Psoas muscle (tissue), 8 donors: ENCODE results near the gene EIF5A. TPM values are rescaled to one million over a fixed set of nuclear protein-coding genes. Genes with fewer than 3 reads are reported as not detected.
A peak's percentile ranks its signal among the peaks of the same experiment; 100 is the strongest.

ENCODE experiments used
- ATAC-seq, 4 donors: fragments of 200-7000 bp; cut with Tn5 transposase; one replicate each; pipeline ENCODE4 v1.9.1; 2020; ENCODE audit warnings: moderate library complexity in 3 of 4, mild to moderate bottlenecking in 2 of 4
- DNase-seq, 2 donors: peaks; one replicate each; pipeline ENCODE4 v3.0.0-alpha.2; 2020
- H3K27ac ChIP-seq: fragments of 200-600 bp; one replicate; pipeline ENCODE4 v1.8.0; 2022
- H3K27me3 ChIP-seq, 3 donors: fragments of 200-600 bp in 1 of 3; one replicate each; pipeline versions ENCODE4 v1.6.1 to v1.8.0; 2013 to 2022; ENCODE audit warnings: low read length in 2 of 3, mild to moderate bottlenecking in 2 of 3, moderate library complexity in 1 of 3; ENCODE audit not compliant: insufficient read depth in 3 of 3
- H3K36me3 ChIP-seq, 2 donors: fragments of 200-600 bp in 1 of 2; one replicate each; pipeline versions ENCODE4 v1.6.1 to v1.8.0; 2013 to 2022; ENCODE audit warnings: low read depth in 1 of 2, mild to moderate bottlenecking in 1 of 2, moderate library complexity in 1 of 2; ENCODE audit not compliant: insufficient read depth in 1 of 2
- H3K4me1 ChIP-seq: fragments of 200-600 bp; one replicate; pipeline ENCODE4 v1.8.0; 2022
- H3K4me3 ChIP-seq: fragments of 200-600 bp; one replicate; pipeline ENCODE4 v1.8.0; 2022; ENCODE audit warnings: mild to moderate bottlenecking
- H3K9me3 ChIP-seq: fragments of 200-600 bp; one replicate; pipeline ENCODE4 v1.8.0; 2022
- WGBS, 3 donors: extraction: QIAGEN DNeasy Blood & Tissue Kit; methylation state at CpG; one replicate each; pipeline versions ENCODE4 v1.1.6 to v1.1.7; 2013; 5-methylcytosine and 5-hydroxymethylcytosine counted together
- intact Hi-C, 2 donors: fragments of 100-400 bp; cut with DNase I; formaldehyde crosslinking; loops; one replicate each; pipeline versions ENCODE4 v1.11.0 to v1.14.2; 2022
- polyA plus RNA-seq, 3 donors: library from polyadenylated mRNA; stranded (reverse); fragments of 200-250 nt; gene quantifications; one replicate each; pipeline ENCODE4 v1.2.3, GENCODE V29; 2013
- total RNA-seq, 4 donors: library from RNA; stranded (reverse); fragmentation: NEBNext Ultra II Directional in 2 of 4; extraction: Animal tissue kit (Norgen Biotek cat#: 25700) in 2 of 4; gene quantifications; one replicate each; pipeline versions ENCODE4 v1.2.1 to v1.2.4, GENCODE V29; 2021 to 2023
- TF ChIP-seq, protein P1 (sequence below): fragments of 200-600 bp; IDR thresholded peaks from one replicate; pipeline ENCODE4 v1.8.0; 2022; ENCODE audit warnings: antibody characterized with exemption
- donor health status: healthy with polysubstance abuse.
- donor health status: DM: no; HTN: no; CAD: no; lungs with moderate emphysema.
- donor health status: Bipolar disorder and iron deficiency.
- donor health status: healthy.
- donor health status: DM: yes; HTN: yes; CAD: no.
- donor health status: DM: no; HTN: no; CAD: no.
- donor health status: DM: no; HTN: no; CAD: no.
- donor health status: DM: yes; HTN: yes; CAD: no.

The EIF5A gene
- total and polyA plus RNA-seq, 7 donors, result 293 to 1,107 (median 518) TPM

DNA sequence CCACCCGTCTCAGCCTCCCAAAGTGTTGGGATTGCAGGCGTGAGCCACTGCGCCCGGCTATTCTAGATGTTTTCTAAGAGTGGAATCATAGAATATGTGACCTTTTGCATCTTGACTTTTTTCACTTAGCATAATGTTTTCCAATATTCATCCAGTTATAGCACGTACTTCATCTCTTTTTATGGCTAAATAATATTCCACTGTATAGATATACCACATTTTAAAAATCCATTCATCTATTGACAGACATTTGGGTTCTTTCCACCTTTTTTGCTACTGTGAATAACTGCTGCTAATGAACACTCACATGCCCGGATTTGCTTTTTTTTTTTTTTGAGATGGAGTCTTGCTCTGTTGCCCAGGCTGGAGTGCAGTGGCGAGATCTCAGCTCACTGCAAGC is 3.2 kb upstream of the EIF5A start:
- H3K4me1 ChIP-seq, result peaks cover 1% of the 10 kb centered on the region
- WGBS, 3 donors, result 93 to 99% (median 93%) methylated on average over 7 of the region's 7 CpGs
- no peaks in the 10 kb centered on the region for H3K36me3 ChIP-seq
- no peaks in the 10 kb centered on the region for H3K9me3 ChIP-seq
- no peak overlapping the region for H3K4me3 ChIP-seq
- DNase-seq (no peak), ATAC-seq (no peak)
- H3K27ac ChIP-seq, result no peak overlapping the region
- no peaks in the 10 kb centered on the region for H3K27me3 ChIP-seq
- TF ChIP-seq, protein P1, sequence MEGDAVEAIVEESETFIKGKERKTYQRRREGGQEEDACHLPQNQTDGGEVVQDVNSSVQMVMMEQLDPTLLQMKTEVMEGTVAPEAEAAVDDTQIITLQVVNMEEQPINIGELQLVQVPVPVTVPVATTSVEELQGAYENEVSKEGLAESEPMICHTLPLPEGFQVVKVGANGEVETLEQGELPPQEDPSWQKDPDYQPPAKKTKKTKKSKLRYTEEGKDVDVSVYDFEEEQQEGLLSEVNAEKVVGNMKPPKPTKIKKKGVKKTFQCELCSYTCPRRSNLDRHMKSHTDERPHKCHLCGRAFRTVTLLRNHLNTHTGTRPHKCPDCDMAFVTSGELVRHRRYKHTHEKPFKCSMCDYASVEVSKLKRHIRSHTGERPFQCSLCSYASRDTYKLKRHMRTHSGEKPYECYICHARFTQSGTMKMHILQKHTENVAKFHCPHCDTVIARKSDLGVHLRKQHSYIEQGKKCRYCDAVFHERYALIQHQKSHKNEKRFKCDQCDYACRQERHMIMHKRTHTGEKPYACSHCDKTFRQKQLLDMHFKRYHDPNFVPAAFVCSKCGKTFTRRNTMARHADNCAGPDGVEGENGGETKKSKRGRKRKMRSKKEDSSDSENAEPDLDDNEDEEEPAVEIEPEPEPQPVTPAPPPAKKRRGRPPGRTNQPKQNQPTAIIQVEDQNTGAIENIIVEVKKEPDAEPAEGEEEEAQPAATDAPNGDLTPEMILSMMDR, result no peak
- intact Hi-C loops, result no loop called here

DNA sequence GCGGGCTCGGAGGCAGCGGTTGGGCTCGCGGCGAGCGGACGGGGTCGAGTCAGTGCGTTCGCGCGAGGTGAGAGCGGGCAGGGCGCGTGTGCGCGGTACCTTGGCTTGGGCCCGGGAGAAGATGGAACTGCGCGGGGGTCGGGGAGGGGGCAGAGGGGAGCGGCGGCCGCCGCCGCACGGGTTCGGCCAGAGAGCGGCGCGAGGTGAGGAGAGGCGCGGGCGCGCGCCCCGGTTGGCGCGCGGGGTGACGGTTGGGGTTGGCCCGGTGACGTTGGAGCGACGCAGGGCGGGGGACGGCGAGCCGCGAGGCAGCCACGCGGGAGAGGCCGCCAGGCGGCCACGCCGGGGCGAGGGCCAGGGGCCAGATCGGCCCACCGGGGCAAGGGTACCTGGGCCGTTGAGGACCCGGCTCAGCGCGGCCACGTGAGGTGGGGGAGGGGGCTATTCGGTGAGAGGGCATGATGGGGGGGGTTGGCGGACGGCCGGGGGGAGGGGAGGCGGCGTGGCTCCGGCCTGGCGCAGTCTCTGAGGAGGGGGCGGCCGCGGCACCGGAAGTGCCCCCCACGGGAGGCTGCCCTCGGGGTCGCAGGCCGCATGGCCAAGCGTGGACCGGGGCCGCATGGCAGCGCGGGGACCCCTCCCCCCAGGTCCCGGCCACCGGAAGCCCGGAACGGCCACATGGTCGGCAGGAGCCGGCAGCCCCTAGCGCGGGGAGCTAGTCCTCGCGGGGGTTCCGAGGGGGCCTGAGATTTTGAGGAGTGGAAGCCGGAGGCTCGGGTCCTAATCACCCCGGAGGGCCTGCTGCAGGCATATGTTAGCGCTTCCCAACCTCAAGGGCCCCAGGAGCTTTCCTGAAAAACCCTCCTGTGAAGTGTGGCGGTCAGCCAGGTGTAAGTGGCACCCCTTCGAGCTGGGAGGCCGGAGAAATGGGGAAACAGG is 527 bp downstream of the EIF5A start:
- WGBS, 3 donors, result 0 to 1% (median 1%) methylated on average over 66 to 104 of the region's 104 CpGs
- TF ChIP-seq, protein P1, result no peak
- peak; percentile 39 to 47 (median 44) for ATAC-seq
- Histone ChIP-seq H3K36me3 (peaks cover 7 to 36% of the 10 kb centered on the region in 2 donors), H3K27me3 (no peaks in the 10 kb centered on the region), H3K4me1 (peaks cover 36% of the 10 kb centered on the region), H3K4me3 (peak overlapping the region; percentile 94), H3K9me3 (no peaks in the 10 kb centered on the region), H3K27ac (peak overlapping the region; percentile 98)
- peak; percentile 68 to 86 for DNase-seq
- intact Hi-C loops, result loop anchor here in 1 of 2 donors (5.0 kb wide), 1 partner anchor 41 kb away; no protein-coding TSS in a partner anchor

DNA sequence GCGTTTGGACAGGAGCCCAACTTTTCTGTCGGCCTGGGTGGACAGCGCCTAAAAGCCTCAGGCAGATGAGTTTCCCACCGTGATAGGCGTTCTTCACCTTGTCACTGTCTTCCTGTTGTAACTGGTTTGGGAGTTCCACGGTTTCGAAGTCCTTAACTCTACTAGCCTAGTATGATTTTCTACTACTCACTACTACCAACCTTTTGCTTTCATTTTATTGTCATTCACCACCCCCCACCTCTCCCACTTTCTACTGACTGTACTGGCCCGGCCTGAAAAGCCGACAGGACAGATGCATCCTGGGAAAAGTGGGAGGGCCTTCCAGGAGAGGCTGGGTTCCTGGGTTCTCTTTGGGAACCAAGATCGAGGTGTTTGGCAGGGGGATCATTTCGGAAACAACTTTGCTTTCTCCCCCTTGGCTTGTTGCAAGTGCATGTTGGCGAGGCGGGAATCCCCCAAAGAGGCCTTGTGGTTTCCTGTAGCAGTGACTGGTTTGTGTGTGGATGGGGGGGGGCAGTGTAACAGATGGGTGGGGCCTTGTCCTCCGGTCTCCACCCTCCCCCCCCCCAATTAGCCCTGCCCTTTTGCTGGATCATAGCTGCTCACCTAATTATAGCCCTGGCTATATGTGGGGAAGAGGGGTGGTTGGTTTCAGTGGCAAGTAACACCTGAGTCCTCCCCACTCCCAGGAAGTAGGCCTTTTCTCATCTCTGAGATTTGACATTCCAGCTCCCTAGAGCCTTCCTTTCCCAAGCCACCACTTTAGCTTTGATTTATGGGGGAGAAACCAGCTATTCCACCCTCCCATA is 1.4 kb downstream of the EIF5A start:
- H3K36me3 ChIP-seq, result peaks cover 8 to 45% of the 10 kb centered on the region in 2 donors
- WGBS, 3 donors, result 0 to 1% (median 1%) methylated on average over 14 of the region's 14 CpGs
- no peaks in the 10 kb centered on the region for H3K27me3 ChIP-seq
- peak overlapping the region; percentile 98 for H3K27ac ChIP-seq
- no peaks in the 10 kb centered on the region for H3K9me3 ChIP-seq
- intact Hi-C loops, result loop anchor here in 1 of 2 donors (5.0 kb wide), 1 partner anchor 42 kb away; no protein-coding TSS in a partner anchor
- peak; percentile 74 to 84 for DNase-seq
- peak overlapping the region; percentile 94 for H3K4me3 ChIP-seq
- TF ChIP-seq, protein P1, result no peak
- H3K4me1 ChIP-seq, result peaks cover 45% of the 10 kb centered on the region
- ATAC-seq, result peak; percentile 31 to 67 (median 55)

DNA sequence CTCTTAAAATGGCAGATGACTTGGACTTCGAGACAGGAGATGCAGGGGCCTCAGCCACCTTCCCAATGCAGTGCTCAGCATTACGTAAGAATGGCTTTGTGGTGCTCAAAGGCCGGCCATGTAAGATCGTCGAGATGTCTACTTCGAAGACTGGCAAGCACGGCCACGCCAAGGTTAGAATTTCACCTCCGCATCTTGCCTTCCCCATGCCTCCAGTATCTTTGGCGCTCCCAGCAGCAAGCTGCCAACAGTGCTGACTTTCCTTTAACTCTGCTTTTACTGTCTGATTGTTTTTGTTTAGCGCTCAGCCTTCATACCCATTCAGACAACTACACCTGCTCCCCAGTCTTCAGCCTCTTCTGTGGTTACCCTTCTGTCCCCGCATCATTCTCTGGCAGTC is 2.2 kb downstream of the EIF5A start:
- peak overlapping the region; percentile 98 for H3K27ac ChIP-seq
- TF ChIP-seq, protein P1, result no peak
- H3K4me1 ChIP-seq, result peaks cover 53% of the 10 kb centered on the region
- 64 to 80% (median 67%) methylated on average over 12 of the region's 12 CpGs for WGBS, 3 donors
- peaks cover 8 to 50% of the 10 kb centered on the region in 2 donors for H3K36me3 ChIP-seq
- no peaks in the 10 kb centered on the region for H3K27me3 ChIP-seq
- DNase-seq (no peak), ATAC-seq (no peak)
- peak overlapping the region; percentile 94 for H3K4me3 ChIP-seq
- no peaks in the 10 kb centered on the region for H3K9me3 ChIP-seq
- intact Hi-C loops, result loop anchor here in 1 of 2 donors (5.0 kb wide), 1 partner anchor 42 kb away; no protein-coding TSS in a partner anchor
